GM06990 (cell line): ENCODE results near the gene UPF2.

ENCODE experiments used
- DNase-seq: peaks from one replicate; pipeline ENCODE4 v3.0.0-alpha.2; 2011; ENCODE audit not compliant: insufficient read length; ENCODE audit errors: extremely low read depth
- H3K27me3 ChIP-seq: replicated peaks from 2 replicates; pipeline ENCODE4 v1.6.0; 2011; ENCODE audit warnings: low read length; ENCODE audit not compliant: control insufficient read depth, insufficient read depth
- H3K36me3 ChIP-seq: 2 replicates; pipeline ENCODE4 v1.5.1; 2011; ENCODE audit warnings: low read length; ENCODE audit not compliant: control insufficient read depth, insufficient read depth
- H3K4me3 ChIP-seq: replicated peaks from 2 replicates; pipeline ENCODE4 v1.5.1; 2011; ENCODE audit warnings: low read depth, mild to moderate bottlenecking, control low read depth, low read length
- TF ChIP-seq, protein P1 (sequence below): IDR thresholded peaks from 2 replicates; pipeline ENCODE4 v1.5.1; 2011; ENCODE audit warnings: low read length, control low read depth, mild to moderate bottlenecking, inconsistent platforms; ENCODE audit not compliant: insufficient read depth, poor library complexity, severe bottlenecking

Gene UPF2

DNA sequence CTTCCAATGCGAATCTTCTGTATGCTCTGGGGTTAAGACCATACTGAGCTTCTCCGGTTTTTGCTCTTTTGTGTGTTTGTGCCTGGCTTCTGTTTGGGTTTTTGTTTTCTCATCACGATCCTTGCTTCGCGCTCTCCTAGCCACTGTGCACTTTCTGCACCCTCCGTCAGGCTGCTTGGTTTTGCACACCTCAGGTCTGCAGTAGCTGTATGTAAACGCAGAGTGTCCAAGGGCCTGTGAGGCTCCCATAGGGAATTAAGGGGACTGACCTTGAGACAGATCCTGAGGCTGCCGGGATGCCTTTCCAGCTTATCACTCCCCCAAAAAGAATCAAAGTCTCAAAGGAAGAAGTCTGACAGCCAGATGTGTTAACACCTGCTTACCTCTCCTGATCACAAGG, 124.2 kb downstream of the UPF2 start:
- TF ChIP-seq, protein P1, sequence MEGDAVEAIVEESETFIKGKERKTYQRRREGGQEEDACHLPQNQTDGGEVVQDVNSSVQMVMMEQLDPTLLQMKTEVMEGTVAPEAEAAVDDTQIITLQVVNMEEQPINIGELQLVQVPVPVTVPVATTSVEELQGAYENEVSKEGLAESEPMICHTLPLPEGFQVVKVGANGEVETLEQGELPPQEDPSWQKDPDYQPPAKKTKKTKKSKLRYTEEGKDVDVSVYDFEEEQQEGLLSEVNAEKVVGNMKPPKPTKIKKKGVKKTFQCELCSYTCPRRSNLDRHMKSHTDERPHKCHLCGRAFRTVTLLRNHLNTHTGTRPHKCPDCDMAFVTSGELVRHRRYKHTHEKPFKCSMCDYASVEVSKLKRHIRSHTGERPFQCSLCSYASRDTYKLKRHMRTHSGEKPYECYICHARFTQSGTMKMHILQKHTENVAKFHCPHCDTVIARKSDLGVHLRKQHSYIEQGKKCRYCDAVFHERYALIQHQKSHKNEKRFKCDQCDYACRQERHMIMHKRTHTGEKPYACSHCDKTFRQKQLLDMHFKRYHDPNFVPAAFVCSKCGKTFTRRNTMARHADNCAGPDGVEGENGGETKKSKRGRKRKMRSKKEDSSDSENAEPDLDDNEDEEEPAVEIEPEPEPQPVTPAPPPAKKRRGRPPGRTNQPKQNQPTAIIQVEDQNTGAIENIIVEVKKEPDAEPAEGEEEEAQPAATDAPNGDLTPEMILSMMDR = no peak
- Histone ChIP-seq H3K4me3 (no peak overlapping the region), H3K36me3 (peaks cover 12% of the 10 kb centered on the region), H3K27me3 (no peaks in the 10 kb centered on the region)
- no peak for DNase-seq

GRCh38 chr10:11913079-11913641, 129.4 kb downstream of the UPF2 start:
- Histone ChIP-seq H3K36me3 (no peaks in the 10 kb centered on the region), H3K27me3 (0 out of 2 replicates have a peak, but pooled peaks cover 1% of the 10 kb centered on the region), H3K4me3 (no peak overlapping the region)
- no peak for DNase-seq
- TF ChIP-seq, protein P1 = no peak

- DNase-seq = no peak
- Histone ChIP-seq H3K27me3 (0 out of 2 replicates have a peak, but pooled peaks cover 1% of the 10 kb centered on the region), H3K4me3 (no peak overlapping the region), H3K36me3 (no peaks in the 10 kb centered on the region)
- TF ChIP-seq, protein P1 = no peak
Observed at GRCh38 chr10:11910102-11910501, 132.5 kb downstream of the UPF2 start.

- Histone ChIP-seq H3K36me3 (no peaks in the 10 kb centered on the region), H3K4me3 (no peak overlapping the region), H3K27me3 (0 out of 2 replicates have a peak, but pooled peaks cover 1% of the 10 kb centered on the region)
- DNase-seq = no peak
- TF ChIP-seq, protein P1 = no peak
Observed at GRCh38 chr10:11909618-11910017, 133.0 kb downstream of the UPF2 start.

- Histone ChIP-seq H3K36me3 (no peaks in the 10 kb centered on the region), H3K27me3 (0 out of 2 replicates have a peak, but pooled peaks cover 1% of the 10 kb centered on the region), H3K4me3 (no peak overlapping the region)
- TF ChIP-seq, protein P1 = no peak
- DNase-seq = no peak
Observed at GRCh38 chr10:11908991-11909390, 133.6 kb downstream of the UPF2 start.

DNA sequence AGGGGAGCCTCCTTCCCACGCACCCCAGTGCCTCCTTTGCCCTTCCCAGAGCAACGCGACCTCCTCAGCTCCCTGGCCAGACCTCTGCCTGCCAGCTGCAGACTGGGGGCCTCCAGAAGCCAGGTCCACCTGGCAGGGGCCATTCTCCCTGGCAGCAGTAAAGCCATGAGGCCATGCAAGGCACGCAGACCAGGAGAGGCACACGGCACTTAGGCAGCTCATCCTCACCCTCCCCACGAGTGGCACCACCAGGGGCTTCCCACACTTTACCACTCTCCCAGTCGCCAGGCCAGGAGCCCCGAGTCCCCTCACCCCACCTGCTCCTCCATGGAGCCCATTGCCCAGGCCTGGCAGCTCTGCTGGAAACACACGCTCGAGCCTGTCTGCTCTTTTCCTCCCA, 134.1 kb downstream of the UPF2 start:
- no peak overlapping the region for H3K4me3 ChIP-seq
- 0 out of 2 replicates have a peak, but pooled peaks cover 1% of the 10 kb centered on the region for H3K27me3 ChIP-seq
- H3K36me3 ChIP-seq = no peaks in the 10 kb centered on the region
- TF ChIP-seq, protein P1 = no peak
- no peak for DNase-seq
